CD1c-positive myeloid dendritic cell (primary cell): Measurements from ENCODE around the gene NOTCH1.
"Not testable (repeated sequence)": the region's sequence is repeated elsewhere in the genome, so short reads cannot be mapped to it uniquely, and the experiment has no call there.

ENCODE experiments used
- DNase-seq: peaks from one replicate; pipeline ENCODE4 v3.0.0-alpha.2; 2016; ENCODE audit errors: extremely low spot score

Gene NOTCH1

DNA sequence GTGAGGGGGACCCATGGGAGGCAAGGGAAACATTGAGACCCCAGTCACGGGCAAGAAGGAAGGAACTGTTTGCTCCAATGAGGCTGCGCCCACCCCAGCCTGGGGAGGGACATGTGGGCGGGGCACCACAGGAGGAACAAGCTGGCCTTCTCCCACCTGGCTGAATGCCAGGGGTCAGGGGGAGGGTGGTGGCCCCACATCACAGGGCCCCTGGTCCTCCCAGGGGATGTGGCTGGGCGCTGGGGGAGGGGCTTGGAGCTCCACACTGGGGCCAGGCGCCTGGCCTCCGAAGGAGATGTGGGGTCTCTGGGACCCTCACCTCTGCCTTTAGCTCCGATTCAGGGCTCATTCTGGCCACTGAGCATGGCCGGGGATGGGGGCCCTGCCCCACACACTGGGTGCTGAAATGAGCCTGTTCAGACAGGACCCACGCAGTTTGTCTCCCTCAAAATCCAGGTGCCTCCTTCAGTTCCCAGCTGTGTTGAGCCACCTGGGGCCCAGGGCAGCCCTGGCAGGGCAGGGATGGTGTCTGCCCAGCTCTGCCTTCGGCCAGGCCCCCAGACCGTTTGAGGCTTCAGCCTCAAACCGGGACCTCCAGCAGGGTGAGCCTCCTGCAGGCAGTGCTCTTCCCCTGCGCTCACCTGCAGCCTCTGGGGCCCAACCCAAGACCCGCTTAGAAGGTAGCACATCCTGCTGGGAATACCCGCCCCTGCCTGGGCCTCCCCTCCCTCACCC, 33.2 kb upstream of the NOTCH1 start:
- DNase-seq, result peak; percentile 50

DNA sequence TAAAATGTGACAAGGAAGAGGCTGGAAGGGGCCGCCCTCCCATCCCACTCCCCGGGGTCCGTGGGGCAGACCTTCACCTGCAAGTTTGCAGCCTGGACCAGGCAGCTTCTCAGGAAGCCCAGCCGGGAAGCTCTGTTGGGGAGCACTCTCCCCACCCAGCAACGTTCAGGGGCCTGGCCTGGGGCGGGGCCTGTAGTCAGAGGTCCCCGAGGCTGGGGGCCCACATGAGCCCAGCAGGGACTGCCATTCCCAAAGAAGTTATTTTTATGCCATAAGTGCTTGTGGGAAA, 32.7 kb upstream of the NOTCH1 start:
- DNase-seq, result no peak

DNA sequence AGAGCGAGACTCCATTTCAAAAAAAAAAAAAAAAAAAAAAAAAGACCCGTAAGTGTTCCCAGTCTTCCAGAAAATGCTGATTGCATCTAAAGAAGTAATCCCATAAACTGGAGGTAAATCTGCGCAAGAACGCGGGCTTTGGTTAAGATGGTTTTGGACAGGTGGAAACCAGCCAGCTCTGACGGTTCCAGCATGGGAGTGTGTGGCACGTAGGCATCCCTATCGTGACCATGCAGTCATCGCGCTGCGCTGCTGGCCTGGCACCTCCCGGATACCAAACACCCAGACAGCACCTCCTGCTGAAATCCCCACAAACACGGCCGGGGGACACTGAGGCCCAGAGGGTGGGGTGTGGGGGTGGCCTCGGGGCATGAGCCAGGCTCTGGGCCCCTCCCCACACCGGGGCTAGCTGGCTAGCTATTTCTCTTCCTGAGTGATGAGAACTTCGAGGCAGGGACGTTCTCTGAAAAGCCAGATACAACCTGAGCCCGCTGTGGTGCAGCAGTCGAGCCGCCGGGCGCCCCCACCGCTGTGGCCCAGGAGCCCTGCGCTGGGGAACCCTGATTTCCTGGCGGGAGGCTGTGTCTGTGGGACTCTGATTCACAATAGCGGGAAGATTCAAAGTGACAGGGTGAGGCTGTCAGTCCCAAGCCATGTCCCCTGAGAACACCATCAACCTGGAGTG, 32.2 kb upstream of the NOTCH1 start:
- DNase-seq, result no peak

DNA sequence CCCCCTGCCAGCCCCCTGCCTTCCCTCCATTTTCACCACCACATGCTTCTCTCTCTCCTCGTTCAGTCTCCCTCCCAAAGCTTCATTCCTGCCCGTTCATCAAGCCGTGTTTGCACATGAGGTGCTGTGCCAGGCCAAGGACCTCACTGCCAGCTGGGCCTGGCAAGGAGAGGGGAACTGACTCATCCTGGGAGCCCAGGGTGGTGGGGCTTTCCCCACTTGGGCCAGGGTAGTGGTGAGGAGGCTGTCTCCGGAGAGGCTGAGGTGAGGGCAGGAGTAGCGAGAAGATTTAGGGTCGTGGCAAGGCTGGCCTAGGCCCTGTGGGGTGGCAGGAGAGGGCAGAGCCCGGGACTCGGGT, 30.4 kb upstream of the NOTCH1 start:
- DNase-seq, result peak; percentile 52

DNA sequence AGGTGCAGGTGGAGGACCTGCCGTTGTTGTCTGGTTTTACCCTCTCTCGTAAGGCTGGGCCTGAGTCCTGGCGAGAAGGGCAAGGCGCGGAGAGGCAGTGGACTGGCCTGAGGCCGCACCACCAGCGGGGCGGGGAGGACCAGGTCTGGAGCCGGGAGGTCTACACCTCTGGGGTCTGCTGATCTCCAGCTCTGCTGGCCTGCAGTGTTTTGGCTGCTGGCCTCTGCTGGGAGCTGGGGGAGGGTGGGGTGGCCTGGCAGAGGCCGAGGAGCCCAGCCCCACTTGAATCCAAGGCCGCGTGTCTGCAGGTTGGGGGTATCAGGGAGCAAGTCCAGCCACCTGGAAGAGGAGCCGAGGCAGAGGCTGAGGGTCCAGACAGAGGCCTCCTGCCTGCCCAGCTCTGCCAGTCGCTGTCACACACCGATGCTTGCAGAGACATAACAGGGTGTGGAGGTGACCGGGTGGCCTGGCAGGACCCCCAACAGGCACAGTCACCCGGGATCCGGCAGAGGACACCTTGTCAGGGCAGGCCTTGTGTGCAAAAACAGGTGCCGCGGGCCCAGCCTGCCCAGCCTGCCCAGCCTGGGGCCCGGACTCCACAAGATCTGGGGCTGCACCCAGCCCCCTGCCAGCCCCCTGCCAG, 29.9 kb upstream of the NOTCH1 start:
- DNase-seq, result no peak

GRCh38 chr9:136574606-136575005, 28.8 kb upstream of the NOTCH1 start:
- DNase-seq, result not testable (repeated sequence)

- DNase-seq, result no peak
These were observed 27.2 kb upstream of the NOTCH1 start for GRCh38 chr9:136572828-136573625.

GRCh38 chr9:136572003-136572827, 26.4 kb upstream of the NOTCH1 start:
- no peak for DNase-seq

DNA sequence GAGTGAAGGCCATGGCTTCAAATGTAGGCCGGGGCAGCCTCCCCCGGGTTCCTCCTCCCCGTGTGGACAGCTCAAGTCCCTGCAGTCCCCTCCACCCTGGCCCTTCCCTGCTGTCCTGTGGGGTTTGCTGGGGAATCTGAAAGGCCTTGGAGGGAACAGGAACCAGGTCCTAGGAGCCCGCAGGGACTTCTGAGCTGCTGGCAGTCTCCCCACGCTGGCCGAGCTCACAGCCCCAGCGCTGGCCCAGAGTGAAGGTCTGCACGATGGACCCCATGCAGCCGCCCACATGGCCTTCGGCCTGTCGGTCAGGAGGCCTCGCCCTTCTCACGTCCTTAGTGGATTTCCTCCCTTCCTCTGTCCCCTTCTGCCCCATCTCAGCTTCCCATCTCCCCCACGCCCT, 25.7 kb upstream of the NOTCH1 start:
- peak; percentile 45 for DNase-seq

GRCh38 chr9:136570916-136571315, 25.1 kb upstream of the NOTCH1 start:
- no peak for DNase-seq

DNA sequence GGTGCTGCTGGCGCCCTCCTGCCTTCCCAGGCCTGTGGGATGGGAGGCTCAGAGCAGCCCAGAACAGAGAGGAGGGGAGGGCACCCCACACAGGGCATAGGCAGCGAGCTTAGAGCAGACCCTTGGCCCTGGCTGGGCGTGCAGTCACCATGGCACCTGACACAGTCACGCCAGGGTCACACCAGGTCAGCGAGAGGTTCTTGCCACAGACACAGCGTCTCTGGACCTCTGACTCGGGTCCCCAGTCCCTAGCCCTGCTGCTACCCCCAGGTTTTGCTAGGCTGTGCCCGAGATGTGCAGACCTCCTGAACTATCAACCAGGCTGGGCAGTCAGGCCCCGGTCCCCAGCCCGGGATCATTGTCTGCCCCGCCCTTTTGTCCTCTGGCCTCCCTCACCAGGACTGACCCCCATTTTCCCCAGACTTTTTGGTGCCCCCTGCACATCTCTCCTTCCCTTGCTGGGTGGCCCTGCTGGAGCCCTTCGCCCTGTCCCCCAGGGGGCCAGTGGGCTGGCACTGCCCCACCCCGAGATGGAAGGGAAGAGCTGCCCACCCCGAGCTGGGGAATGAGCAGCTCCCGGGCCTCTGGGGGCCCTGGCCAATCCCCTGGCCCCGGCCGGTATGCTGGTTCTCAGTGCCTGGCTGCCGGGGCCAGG, 24.5 kb upstream of the NOTCH1 start:
- DNase-seq, result no peak

DNA sequence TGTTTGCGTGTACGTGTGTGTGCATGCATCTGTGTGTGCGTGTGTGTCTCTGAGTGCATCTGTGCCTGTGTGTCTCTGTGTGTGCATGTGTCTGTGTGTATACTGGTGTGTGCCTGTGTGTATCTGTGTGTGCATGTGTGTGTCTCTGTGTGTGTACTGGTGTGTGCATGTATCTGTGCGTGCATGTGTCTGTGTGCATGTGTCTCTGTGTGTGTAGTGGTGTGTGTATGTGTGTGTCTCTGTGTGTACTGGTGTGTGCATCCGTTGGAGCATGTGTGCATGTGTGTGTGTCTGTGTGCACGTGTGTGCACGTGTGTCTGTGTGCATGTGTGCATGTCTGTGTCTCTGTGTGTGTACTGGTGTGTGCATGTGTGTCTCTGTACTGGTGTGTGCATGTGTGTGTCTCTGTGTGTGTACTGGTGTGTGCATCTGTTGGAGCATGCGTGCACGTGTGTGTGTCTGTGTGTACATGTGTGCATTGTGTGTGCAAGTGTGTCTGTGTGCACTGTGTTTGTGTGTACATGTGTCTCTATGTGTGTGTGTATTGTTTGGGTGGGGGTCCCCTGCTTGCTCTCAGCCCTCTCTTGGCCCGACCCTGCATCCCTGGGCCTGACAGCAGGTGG, 23.8 kb upstream of the NOTCH1 start:
- DNase-seq, result no peak

GRCh38 chr9:136568288-136569081, 22.6 kb upstream of the NOTCH1 start:
- no peak for DNase-seq

- no peak for DNase-seq
These were observed 21.9 kb upstream of the NOTCH1 start for GRCh38 chr9:136567651-136568287.

DNA sequence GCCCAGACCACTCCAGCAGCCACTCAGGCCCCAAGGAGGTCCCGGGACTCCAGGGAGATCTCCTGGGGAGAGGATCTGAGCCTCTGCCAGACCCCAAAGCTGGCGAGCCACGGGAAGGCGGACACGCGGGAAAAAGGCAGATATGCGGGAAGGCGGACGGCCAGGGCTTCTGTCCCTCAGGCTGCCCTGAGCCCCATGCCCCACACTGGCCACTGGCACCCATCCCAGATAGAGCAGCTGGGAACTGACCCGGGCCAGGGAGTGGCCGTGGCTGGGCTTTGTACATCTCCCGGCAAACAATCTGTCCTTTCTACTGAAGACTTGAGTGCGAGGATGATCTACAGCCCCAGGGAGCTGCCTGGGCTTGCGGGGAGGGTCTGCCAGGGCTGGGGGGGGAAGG, 21.1 kb upstream of the NOTCH1 start:
- no peak for DNase-seq

- DNase-seq, result no peak
These were observed 20.7 kb upstream of the NOTCH1 start for GRCh38 chr9:136566553-136566895.

- DNase-seq, result no peak
These were observed 20.1 kb upstream of the NOTCH1 start for GRCh38 chr9:136565715-136566552.

- DNase-seq, result no peak
These were observed 19.4 kb upstream of the NOTCH1 start for GRCh38 chr9:136565086-136565714.
